ENCODE results near the gene PTPRM.
"Not testable (repeated sequence)": the region's sequence is repeated elsewhere in the genome, so short reads cannot be mapped to it uniquely, and the experiment has no call there.

PTPRM gene

GRCh38 chr18:8423051-8423557 lies 856.0 kb downstream of the PTPRM start:
- DNase-seq, result no peak

DNA sequence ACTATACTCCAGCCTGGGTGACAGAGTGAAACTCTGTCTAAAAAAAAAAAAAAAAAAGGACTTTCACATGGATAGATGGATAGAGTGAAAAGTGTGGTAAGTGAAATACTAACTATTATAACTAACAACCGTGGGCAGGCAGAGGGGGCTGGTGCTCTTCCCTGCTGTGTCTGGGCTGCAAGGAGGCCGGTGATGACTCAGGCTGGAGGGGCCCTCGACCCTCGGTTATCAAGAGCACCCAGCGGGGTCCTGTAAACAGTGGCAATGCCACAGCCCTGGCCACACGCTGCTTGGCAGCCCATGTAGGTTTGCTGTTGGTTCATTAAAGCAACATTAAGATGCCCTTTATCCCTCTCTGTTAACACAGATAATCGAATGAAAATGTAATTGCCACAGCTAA lies 857.4 kb downstream of the PTPRM start:
- DNase-seq, result no peak

DNA sequence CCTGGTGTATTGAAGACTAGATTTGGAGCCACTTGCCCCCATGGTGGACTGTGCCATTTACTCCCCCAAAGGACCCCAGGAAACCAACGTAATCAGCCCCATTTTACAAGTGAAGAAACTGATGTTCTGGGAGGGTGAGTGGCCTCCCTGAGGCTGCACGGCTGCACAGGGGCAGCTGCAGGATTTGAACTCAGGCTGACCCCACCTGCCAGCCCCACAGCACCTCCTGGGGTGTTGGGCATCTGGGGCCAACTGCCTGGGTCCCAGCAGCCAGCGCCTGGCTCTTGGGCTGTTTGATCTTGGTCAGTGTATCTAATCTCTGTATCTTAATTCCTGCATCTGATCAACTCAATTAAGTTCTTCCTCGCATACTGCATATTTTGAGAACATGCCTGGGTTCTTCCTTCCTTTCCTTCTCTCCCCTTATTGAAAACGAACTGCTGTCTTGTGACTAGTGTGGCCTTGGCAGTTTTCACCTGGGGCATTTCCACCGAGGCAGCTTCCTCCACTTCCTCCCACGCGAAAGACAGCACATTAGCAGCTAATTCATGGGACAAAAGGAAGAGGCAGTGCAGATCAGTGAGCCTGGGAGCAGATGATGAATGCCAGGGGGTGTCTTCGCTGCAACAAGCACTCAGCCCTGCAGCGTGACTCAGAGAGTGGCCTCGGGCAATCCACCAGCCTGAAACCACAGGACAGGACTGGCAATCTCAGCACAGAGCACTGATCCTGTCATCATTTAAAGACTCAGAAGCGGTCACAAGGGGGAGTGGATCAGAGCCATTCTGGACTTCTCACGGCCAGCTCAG lies 858.0 kb downstream of the PTPRM start:
- DNase-seq, result no peak

GRCh38 chr18:8426401-8426800 lies 859.3 kb downstream of the PTPRM start:
- no peak for DNase-seq

GRCh38 chr18:8427339-8427738 lies 860.2 kb downstream of the PTPRM start:
- DNase-seq, result no peak

GRCh38 chr18:8428951-8429350 lies 861.8 kb downstream of the PTPRM start:
- DNase-seq, result no peak

DNA sequence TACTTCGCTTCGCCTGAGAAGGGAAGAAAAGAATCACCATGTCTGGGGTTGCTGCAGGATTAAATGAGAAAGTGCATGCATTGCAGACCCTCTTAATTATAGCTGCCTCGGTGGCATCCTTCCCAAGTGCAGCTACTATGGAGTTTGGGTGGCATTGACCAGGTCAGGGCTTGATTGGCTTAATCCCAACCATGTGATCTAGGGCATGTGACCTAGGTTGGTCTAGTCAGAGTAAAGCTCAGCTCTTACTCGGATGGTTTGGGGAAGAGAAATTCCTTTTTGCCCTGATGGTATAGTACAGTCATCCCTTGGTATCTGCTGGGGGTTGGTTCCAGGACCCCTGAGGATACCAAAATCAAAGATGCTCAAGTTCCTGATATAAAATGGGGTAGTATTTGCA lies 863.9 kb downstream of the PTPRM start:
- no peak for DNase-seq

DNA sequence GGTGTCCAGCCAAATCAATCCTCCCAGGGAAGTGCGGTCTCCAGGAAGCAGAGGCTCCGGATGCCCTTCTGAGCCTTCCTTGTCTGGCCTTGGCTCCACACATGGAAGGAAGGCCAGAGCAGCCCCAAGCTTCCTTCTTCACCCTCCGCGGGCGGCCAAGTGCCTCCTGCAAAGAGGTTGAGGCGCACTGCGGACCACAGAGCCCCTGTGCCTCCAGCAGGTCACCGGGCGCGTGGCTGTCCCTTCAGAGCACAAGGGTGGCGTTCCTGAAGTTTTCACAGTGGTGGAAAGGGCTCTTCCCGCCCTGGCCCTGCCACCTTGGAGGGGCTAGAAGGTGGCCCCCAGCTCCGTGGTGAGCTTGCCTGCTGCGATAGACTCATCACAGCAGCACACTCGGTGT lies 866.2 kb downstream of the PTPRM start:
- no peak for DNase-seq

DNA sequence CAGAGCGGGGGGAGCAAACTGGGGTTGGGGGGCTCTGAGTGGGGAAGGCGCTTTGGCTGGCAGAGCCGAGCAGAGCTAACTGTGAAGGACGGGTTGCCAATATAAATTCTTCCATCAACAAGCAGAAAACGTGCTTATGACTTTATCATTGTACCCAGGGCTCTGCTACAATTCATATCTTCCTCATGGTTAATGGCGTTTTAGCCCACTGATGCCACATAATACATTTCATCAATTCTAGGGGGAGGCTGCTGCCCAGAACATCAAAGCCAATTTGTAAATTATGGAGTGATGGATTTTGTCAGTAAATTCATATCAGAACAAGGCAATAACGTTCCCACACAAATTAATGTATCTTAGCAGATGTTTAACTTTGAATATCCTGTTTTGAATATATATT lies 866.7 kb downstream of the PTPRM start:
- DNase-seq, result no peak

DNA sequence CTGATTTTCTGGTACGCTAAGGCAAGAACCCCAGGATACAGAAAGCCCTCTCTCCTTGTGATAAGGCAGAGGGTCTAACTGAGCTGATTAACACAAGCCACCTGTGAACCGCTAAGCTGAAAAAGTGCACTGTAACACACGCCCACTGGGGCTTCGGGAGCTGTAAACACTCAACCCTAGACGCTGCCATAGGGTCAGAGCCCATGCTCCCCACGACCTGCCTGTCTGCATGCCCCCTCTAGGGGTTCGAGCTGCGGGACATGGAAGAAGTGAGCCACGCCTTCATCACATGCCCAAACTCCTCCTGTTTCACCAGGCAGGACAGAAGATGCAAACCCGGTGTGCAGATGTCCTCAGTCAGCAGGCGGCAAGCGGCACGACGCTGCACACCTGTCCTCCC lies 868.3 kb downstream of the PTPRM start:
- DNase-seq, result no peak

- no peak for DNase-seq
These were observed 871.9 kb downstream of the PTPRM start for GRCh38 chr18:8439055-8439454.

GRCh38 chr18:8443505-8443904 lies 876.4 kb downstream of the PTPRM start:
- DNase-seq, result no peak

GRCh38 chr18:8446936-8447335 lies 879.8 kb downstream of the PTPRM start:
- DNase-seq, result not testable (repeated sequence)

DNA sequence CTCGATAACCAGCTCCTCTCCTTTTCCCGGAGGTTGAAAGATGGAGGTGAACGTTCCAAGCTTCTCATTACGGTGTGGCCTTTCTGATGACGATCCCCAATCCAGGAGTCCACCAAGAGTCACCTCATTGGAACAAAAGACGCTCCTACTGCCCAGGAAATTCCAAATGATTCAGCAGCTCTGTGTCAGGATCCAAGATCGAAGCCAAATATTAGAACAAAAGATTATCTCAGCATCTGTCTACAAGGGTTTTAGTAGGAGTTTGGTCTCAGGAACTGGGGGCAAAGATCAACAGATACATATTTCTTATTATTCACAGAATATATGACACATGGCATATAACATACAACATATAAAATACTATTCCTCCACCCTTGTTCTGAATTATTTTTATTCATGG lies 881.0 kb downstream of the PTPRM start:
- no peak for DNase-seq

GRCh38 chr18:8450013-8450412 lies 882.9 kb downstream of the PTPRM start:
- no peak for DNase-seq

- DNase-seq, result no peak
These were observed 884.0 kb downstream of the PTPRM start for GRCh38 chr18:8450898-8451665.

DNA sequence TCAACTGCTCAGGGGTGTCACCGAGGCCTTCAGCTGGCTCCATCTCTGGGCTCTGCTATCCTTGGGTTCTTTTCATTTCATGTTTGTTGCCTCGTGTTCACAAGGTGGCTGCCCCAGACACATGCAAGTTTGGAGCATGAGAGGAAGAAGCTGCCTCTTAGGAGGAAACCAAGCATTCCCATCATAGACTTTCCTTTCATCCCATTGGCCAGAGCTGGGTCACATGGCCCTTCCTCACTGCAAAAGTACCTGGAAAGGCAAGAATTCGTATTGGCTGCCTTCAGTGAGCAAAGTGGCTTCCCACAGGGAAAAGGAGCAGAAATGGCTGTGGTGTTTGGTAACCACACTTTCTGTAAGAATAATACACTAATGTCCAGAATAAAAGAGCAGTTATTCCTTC lies 886.4 kb downstream of the PTPRM start:
- no peak for DNase-seq

DNA sequence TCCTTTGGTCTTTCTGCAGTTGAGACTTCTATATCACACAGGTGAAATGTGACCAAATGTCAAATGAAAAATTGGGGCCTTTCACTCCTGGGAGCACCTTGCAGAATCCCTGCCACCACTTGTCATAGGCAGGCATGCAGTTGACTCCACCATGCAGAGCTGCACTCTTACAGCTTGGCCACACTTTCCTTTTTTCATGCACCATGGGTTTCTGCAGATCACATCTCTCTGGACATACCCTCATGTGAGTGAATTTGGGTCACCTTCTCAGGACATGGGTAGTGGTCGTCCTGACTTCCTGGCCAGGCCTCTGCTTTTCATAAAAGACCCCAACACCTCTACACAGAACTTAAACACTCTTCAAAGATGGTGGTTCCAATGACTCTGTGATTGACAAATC lies 887.0 kb downstream of the PTPRM start:
- no peak for DNase-seq

DNA sequence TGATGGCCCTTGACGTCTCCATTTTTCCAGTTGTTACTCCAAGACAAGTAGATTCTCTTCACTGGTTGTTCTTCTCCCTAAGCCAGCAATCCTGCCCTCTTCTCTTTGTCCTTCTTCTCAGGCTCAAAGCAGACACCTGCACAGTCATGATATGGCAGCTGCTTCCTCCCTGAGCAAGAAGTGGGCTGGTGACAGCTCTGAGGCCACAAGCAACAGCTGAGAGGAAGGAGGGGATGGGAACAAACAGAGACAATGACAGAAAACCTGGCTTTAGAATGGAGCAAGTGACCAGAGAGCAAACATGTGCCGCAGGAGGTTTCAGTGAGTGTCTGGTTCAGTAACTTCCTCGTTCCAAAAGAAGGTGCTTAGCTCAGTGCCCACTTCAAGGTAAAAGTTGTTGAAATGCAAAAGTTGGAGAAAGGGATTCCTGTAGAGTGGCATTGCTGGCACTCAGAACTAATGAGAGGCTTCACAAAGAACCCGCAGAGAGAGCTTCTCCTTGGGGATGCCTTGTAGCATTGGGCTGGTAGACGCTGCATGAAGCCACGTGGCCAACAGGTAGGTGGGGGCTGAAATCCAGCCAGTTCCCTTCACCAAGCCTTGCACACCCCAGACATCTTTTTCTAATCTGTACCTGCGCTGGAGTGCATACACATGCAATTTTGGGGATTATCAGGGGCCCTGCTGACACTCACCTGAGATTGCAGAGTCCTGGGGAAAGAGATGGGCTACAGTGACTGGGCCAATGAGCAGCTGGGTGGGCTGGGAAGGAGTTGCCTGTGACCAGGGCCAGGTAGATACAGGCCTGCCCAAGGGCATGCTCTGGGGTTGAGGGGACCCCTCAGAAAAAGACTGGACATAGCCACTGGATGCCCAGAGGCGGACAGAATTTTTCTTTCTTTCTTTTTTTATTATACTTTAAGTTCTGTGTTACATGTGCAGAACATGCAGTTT lies 888.8 kb downstream of the PTPRM start:
- no peak for DNase-seq

All from NCI-H2081 (cell line).